HG03354 (cell line): Measurements from ENCODE around the gene RPS6KA3.

Experiments
- ATAC-seq: cut with Tn5 transposase; IDR thresholded peaks from one replicate; pipeline ENCODE4 v1.9.1; 2021; ENCODE audit warnings: mild to moderate bottlenecking; ENCODE audit not compliant: unreplicated experiment, poor library complexity, severe bottlenecking

The RPS6KA3 gene

GRCh38 chrX:20266810-20267606 is at the start of gene RPS6KA3:
RPS6KA3 (minus strand) TSS chrX:20266909; CDS start chrX:20266632, 277 bp downstream.
- peak; percentile 81 for ATAC-seq

- peak; percentile 83 for ATAC-seq
Observed at GRCh38 chrX:20315140-20315539, 48.4 kb upstream of the RPS6KA3 start.

DNA sequence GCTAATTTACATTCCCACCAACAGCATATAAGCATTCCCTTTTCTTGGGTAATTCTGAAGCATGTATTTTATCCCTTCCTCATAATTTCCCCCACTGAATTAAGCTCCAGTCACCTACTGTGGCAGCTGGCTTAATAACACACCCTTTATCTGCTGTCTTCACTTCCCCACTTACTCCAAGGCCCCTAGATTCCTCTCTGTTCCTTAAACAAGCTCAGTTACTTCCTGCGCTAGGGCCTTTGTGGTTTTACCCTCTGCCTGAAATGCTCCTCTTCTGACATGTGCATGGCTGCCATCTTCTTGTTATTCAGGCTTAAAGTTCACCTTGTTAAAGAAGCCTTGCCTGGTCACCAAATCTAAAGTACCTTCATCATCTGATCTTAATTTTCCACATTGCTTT is 47.2 kb upstream of the RPS6KA3 start:
- no peak for ATAC-seq

DNA sequence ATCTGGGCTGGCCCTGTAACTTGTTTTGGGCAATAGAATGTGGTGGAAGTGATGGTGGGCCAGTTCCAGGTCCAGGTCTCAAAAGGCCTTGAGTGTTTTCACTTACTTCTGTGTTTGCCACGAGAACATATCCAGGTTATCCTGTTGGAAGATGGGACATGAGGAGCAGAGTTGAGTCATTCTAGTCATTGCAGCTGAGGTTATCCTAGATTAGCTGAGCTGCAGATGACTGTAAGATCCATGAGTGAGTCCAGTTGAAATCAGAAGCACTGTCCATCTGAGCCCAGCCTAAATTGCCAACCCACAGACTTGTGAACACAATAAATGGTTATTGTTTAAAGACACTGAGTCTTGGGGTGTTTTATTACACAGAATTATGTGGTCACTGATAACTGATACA is 45.3 kb upstream of the RPS6KA3 start:
- ATAC-seq = no peak

DNA sequence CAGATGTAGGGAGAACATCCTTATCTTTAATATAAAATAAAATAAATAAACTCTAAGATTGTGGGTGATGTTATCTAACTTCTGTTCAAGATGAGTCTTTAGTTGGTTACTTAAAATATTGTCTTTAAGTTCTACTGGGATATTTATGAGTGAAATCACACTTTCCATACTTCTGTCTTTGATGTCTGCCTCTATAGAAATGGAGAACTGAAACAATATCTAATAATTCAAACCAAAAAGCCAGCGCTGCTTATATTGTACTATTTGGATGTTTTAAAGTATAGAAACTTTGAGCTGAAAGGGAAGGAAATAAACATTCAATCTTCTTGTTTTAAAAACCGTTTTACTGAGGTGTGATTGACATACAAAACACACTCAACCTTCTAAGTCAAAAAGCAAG is 44.8 kb upstream of the RPS6KA3 start:
- ATAC-seq = no peak

DNA sequence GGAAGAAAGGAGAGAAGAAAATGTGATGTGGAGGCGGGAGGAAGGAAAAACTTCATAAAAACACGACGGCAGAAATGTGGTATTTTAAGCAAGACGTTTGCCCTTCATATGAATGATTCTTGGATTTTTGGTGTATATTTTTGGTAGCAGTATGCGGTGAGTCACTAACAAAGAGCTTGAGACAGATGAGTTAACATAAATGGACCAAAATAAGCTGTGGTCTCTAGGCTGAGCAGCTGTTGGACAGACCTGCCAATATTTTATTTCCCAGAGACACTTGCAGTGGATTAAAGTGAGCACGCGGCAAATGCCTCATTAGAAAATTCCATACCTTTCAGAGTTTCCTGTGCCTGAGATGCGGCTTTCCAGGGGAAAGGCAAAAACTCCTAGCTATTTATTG is 43.1 kb upstream of the RPS6KA3 start:
- ATAC-seq = no peak

GRCh38 chrX:20306668-20307067 is 40.0 kb upstream of the RPS6KA3 start:
- no peak for ATAC-seq

- ATAC-seq = no peak
Observed at GRCh38 chrX:20300822-20301221, 34.1 kb upstream of the RPS6KA3 start.

GRCh38 chrX:20294957-20295356 is 28.2 kb upstream of the RPS6KA3 start:
- no peak for ATAC-seq

- no peak for ATAC-seq
Observed at GRCh38 chrX:20294284-20294683, 27.6 kb upstream of the RPS6KA3 start.

- ATAC-seq = no peak
Observed at GRCh38 chrX:20285511-20285910, 18.8 kb upstream of the RPS6KA3 start.

DNA sequence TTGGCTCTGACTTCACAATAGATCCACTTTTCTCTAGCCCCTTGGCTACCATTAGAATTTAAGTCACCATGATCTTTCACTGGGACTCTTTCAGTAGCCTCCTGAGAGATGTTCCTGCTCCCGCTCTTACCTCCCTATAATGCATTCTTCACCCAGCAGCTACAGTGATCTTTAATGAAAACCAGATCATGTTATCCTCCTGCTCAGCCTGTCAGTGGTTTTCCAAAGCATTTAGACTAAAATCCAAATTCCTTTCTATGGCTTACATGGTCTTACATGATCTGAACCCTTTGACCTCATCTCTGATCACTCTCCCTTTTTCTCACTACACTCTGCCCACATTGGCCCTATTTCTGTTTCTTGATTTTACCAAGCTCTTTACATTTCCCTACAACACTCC is 18.3 kb upstream of the RPS6KA3 start:
- no peak for ATAC-seq

GRCh38 chrX:20284444-20284843 is 17.7 kb upstream of the RPS6KA3 start:
- no peak for ATAC-seq

GRCh38 chrX:20280938-20281337 is 14.2 kb upstream of the RPS6KA3 start:
- ATAC-seq = no peak

- no peak for ATAC-seq
Observed at GRCh38 chrX:20274121-20274520, 7.4 kb upstream of the RPS6KA3 start.

- ATAC-seq = no peak
Observed at GRCh38 chrX:20271730-20272129, 5.0 kb upstream of the RPS6KA3 start.

- ATAC-seq = no peak
Observed at GRCh38 chrX:20271186-20271585, 4.5 kb upstream of the RPS6KA3 start.

DNA sequence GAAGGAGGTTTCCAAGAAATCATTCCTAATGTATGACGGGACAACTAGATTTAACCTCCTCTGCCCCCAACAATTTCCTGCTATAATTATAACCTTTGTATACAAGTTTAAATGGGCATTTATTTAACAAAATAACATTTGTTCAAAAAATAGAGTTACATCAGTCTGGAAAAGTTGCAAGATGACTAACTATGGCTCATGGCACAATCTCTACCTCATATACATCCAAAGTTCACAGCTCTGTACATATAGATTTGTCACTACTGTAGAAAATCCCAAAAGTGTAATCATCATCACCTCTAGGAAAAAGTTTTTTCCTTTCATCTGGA is 3.8 kb upstream of the RPS6KA3 start:
- ATAC-seq = no peak

DNA sequence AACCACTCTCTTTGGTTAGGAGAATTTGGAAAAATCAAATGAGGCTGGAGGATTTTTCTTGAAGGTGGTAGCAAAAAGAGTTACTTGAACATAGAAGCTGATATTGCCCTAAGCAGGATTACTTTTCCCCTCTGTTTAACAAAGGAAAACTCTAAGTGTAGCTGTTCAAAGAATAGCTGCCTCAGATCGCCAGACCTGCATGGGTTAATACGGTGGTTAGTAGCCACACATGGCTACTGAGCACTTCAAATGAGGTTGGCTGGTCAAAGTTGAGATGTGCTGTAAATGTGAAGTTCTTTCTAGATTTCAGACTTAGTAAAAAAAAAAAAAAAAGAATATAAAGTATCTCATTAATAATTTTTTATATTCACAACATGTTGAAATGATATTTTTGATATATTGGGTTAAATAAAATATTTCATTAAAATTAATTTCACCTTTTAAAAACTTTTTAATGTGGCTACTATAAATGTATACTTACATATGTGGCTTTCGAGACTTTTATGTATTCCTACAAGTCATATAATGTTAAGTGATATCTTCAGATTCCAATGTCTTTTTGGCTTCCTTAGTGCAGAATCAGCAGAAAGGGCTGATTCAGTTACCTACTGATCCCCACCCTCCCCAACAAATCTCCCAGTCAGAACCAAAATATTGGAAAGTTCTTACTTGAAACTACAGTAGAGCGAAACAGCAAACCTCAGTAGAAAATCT is 3.3 kb upstream of the RPS6KA3 start:
- ATAC-seq = no peak

DNA sequence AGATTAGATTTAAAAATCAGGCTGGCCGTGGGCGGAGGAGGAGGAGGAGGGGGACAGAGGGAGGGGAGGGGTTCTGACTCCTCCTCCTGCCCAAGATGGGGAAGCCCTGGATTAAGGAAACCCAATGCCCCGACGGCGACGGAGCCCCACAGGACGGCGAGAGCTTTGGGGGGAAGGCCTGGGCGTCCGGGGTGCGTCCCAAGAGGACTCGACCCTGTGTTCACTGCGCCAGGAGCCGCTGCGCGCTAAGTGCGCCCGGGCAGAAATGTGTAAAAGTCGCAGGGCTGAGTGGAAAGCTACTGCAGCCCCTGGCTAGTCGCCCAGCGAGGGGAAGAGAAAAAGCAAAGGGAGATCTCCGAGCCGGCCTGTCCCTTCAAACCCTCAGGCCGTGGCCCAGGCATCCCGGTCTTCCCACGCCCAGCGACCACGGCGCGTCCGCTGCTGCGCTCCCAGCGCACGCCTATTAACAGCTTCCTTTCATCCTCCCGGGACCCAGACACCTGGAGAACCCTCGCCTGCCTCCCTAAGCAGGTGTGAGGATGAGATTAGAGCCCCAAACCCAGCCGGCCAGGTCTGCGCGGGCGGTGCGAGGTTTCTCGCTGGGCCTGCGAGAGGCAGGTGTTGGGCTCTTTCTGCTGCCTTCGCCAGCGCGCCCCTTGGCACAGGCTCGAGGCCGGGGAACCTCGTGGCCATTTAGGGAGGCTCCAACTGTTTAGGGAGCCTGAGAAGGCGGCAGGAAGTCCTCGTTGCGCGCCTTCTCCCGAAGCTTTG is 1.4 kb upstream of the RPS6KA3 start:
- no peak for ATAC-seq

- no peak for ATAC-seq
Observed at GRCh38 chrX:20267607-20267930, 860 bp upstream of the RPS6KA3 start.
